Endothelial cell (in vitro differentiated cells): ENCODE results near the gene CARD18. TPM values are rescaled to one million over a fixed set of nuclear protein-coding genes. Genes with fewer than 3 reads are reported as not detected.

Experiments used
- DNase-seq: peaks from one replicate; pipeline ENCODE4 v3.0.0; 2021; ENCODE audit warnings: low spot score
- H3K27ac Mint-ChIP-seq: one replicate; pipeline ENCODE4 v1.8.0; 2021; ENCODE audit warnings: mixed read lengths, inconsistent platforms; ENCODE audit not compliant: unreplicated experiment
- H3K27me3 Mint-ChIP-seq: one replicate; pipeline ENCODE4 v1.8.0; 2021; ENCODE audit warnings: mild to moderate bottlenecking, moderate library complexity, mixed read lengths, inconsistent platforms; ENCODE audit not compliant: unreplicated experiment
- H3K36me3 Mint-ChIP-seq: one replicate; pipeline ENCODE4 v1.8.0; 2021; ENCODE audit warnings: mild to moderate bottlenecking, low read depth, mixed read lengths, inconsistent platforms; ENCODE audit not compliant: unreplicated experiment
- H3K4me1 Mint-ChIP-seq: one replicate; pipeline ENCODE4 v1.8.0; 2021; ENCODE audit warnings: mild to moderate bottlenecking, mixed read lengths, inconsistent platforms; ENCODE audit not compliant: unreplicated experiment
- H3K4me3 Mint-ChIP-seq: one replicate; pipeline ENCODE4 v1.8.0; 2021; ENCODE audit warnings: mild to moderate bottlenecking, mixed read lengths, inconsistent platforms; ENCODE audit not compliant: unreplicated experiment
- H3K9me3 Mint-ChIP-seq: one replicate; pipeline ENCODE4 v1.8.0; 2021; ENCODE audit warnings: mixed read lengths, inconsistent platforms; ENCODE audit not compliant: unreplicated experiment
- CTCF ChIP-seq: fragments of 200-600 bp; sonication (generic); IDR thresholded peaks from one replicate; pipeline ENCODE4 v1.5.0; 2021; ENCODE audit warnings: antibody characterized with exemption; ENCODE audit not compliant: unreplicated experiment
- total RNA-seq: library from RNA; stranded (reverse); fragmentation: NEBNext Ultra II Directional; extraction: Animal tissue kit (Norgen Biotek cat#: 25700); gene quantifications from one replicate; pipeline ENCODE4 v1.2.1, GENCODE V29; 2021; ENCODE audit not compliant: unreplicated experiment

Gene CARD18
- total RNA-seq, 1 donor from 2014 or later, result not detected

GRCh38 chr11:105130189-105130813 lies 9.3 kb downstream of the CARD18 start:
- Mint-ChIP-seq H3K36me3 (no peaks in the 10 kb centered on the region), H3K9me3 (no peaks in the 10 kb centered on the region), H3K4me1 (peaks cover 10% of the 10 kb centered on the region), H3K27ac (no peak overlapping the region), H3K4me3 (no peak overlapping the region), H3K27me3 (no peaks in the 10 kb centered on the region)
- TF ChIP-seq CTCF, result no peak
- no peak for DNase-seq

GRCh38 chr11:105124756-105125155 lies 14.8 kb downstream of the CARD18 start:
- H3K4me3 Mint-ChIP-seq, result no peak overlapping the region
- TF ChIP-seq CTCF, result no peak
- H3K4me1 Mint-ChIP-seq, result peaks cover 10% of the 10 kb centered on the region
- H3K9me3 Mint-ChIP-seq, result no peaks in the 10 kb centered on the region
- no peaks in the 10 kb centered on the region for H3K36me3 Mint-ChIP-seq
- no peak overlapping the region for H3K27ac Mint-ChIP-seq
- DNase-seq, result no peak
- H3K27me3 Mint-ChIP-seq, result no peaks in the 10 kb centered on the region

- Mint-ChIP-seq H3K9me3 (no peaks in the 10 kb centered on the region), H3K4me3 (peak overlapping the region; percentile 7), H3K4me1 (peaks cover 26% of the 10 kb centered on the region), H3K27me3 (peaks cover 4% of the 10 kb centered on the region), H3K36me3 (peaks cover 9% of the 10 kb centered on the region), H3K27ac (peak overlapping the region; percentile 94)
- no peak for TF ChIP-seq CTCF
- DNase-seq, result no peak
Observed at GRCh38 chr11:105111145-105111944, 28.2 kb downstream of the CARD18 start.

- Mint-ChIP-seq H3K4me1 (peaks cover 26% of the 10 kb centered on the region), H3K9me3 (no peaks in the 10 kb centered on the region), H3K27ac (peak overlapping the region; percentile 94), H3K4me3 (peak overlapping the region; percentile 7), H3K36me3 (peaks cover 9% of the 10 kb centered on the region), H3K27me3 (peaks cover 4% of the 10 kb centered on the region)
- no peak for TF ChIP-seq CTCF
- no peak for DNase-seq
Observed at GRCh38 chr11:105110688-105111030, 28.9 kb downstream of the CARD18 start.
